NOMO-1 treated with dmso at 0.1 percent for 144 hours (cell line): ENCODE data around the gene VPS29.

ENCODE experiments used
- DNase-seq: peaks from one replicate; lab custom pipeline; 2025; ENCODE audit not compliant: unreplicated experiment; lab: John Stamatoyannopoulos, UW

The VPS29 gene

GRCh38 chr12:110451263-110451662 is 50.6 kb downstream of the VPS29 start:
- no peak for DNase-seq

- peak; percentile 97 for DNase-seq
These were observed 52.0 kb downstream of the VPS29 start, which contains the start of gene ARPC3 for GRCh38 chr12:110449799-110450497. TSS of gene ARPC3 (minus strand) at chr12:110450337. CDS start at chr12:110450260, 77 bp downstream.

- DNase-seq, result no peak
These were observed 57.5 kb downstream of the VPS29 start for GRCh38 chr12:110444455-110444854.
